Measurements from ENCODE around the gene AK2. TPM values are rescaled to one million over a fixed set of nuclear protein-coding genes. Genes with fewer than 3 reads are reported as not detected.

Gene AK2
- total and polyA plus RNA-seq, 10 of the 15 experiments (the other 5 are each of a cell fraction or from before 2014, with no cell fraction given): 52.3 to 500 (median 278) TPM

- TF ChIP-seq, protein P1, sequence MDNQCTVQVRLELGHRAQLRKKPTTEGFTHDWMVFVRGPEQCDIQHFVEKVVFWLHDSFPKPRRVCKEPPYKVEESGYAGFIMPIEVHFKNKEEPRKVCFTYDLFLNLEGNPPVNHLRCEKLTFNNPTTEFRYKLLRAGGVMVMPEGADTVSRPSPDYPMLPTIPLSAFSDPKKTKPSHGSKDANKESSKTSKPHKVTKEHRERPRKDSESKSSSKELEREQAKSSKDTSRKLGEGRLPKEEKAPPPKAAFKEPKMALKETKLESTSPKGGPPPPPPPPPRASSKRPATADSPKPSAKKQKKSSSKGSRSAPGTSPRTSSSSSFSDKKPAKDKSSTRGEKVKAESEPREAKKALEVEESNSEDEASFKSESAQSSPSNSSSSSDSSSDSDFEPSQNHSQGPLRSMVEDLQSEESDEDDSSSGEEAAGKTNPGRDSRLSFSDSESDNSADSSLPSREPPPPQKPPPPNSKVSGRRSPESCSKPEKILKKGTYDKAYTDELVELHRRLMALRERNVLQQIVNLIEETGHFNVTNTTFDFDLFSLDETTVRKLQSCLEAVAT (IDR thresholded peaks at IDR 0.05): no peak
- TF ChIP-seq RAD51 (IDR thresholded peaks at IDR 0.05): peak; percentile 63; the same call in 1 of the 2 replicates
- no peak for TF ChIP-seq SMARCA5 (IDR thresholded peaks at IDR 0.05)
- TF ChIP-seq SPI1 (IDR thresholded peaks at IDR 0.05; ENCODE audit: borderline replicate concordance, insufficient read depth, low read depth, low read length): no peak
- no peak for TF ChIP-seq CHD1 (IDR thresholded peaks at IDR 0.05; ENCODE audit: low read depth, low read length)
- no peak for TF ChIP-seq KAT2A (conservative IDR thresholded peaks at IDR 0.05; ENCODE audit: control insufficient read depth, low read depth, low read length)
- TF ChIP-seq NR2F1 (conservative IDR thresholded peaks at IDR 0.05): no peak
Measured at GRCh38 chr1:33036051-33036525, 595 bp downstream of the AK2 start (continued).

DNA sequence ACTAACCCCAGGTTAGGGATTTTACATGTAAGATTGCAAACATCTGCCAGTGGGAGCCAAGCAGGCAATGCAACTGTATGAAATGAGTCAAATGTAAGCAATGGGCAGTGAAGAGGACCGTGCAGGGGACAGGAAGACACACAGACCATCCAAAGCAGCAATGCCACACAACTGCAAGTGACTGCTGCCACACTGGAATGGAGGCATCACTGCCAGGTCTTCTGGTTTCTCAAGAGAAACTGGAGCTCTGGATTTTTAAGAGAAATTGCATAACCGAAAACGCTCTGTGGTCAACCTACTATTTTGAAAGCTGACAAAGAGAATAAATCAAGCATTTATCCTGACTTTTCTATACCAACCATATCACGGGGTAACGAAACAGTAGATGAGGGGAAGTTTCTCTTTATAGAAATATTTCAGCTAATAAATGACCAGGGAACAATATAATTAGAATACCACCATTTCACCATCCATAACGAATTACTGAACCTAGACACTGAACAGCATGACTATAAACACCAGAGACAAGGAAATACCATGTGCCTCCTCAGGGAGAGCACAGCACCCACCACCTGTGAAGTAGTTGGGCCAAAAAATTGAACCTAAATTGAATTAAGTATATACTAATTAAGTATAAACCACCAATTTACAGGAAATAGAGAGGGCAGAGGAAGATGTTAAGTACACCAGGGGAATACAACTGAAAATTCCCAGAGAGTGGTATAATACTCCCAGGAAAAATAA lies 4.4 kb downstream of the AK2 start:
- Histone ChIP-seq H3K4me2 (ENCODE audit: control insufficient read depth, insufficient read depth) (peak overlapping the region; percentile 78), H3K4me1 (ENCODE audit: control insufficient read depth, insufficient read depth, low read length) (peaks cover 15% of the 10 kb centered on the region), H3K36me3 (ENCODE audit: control insufficient read depth in 2 of 2, insufficient read depth in 2 of 2, low read length in 1 of 2) (peaks cover 0 to 25% of the 10 kb centered on the region in 2 experiments), H3K79me2 (ENCODE audit: control insufficient read depth, insufficient read depth, low read length) (peaks cover 92% of the 10 kb centered on the region), H2AFZ (ENCODE audit: control insufficient read depth, low read depth, low read length) (no peak overlapping the region), H4K20me1 (ENCODE audit: control insufficient read depth, insufficient read depth) (peaks cover 5% of the 10 kb centered on the region; the same call in 1 of the 2 replicates), H3K27ac (ENCODE audit: control insufficient read depth, insufficient read depth) (no peak overlapping the region; the same call in 1 of the 2 replicates), H3K9me3 (replicated peaks; ENCODE audit: control insufficient read depth, insufficient read depth, low read length) (no peaks in the 10 kb centered on the region), H3K4me3 (peak overlapping the region; percentile 43), H3K27me3 (replicated peaks in 1 of 2; ENCODE audit: control insufficient read depth in 2 of 2, insufficient read depth in 2 of 2, low read length in 1 of 2) (no peaks in the 10 kb centered on the region), H3K9ac (ENCODE audit: control insufficient read depth, insufficient read depth, low read length) (peak overlapping the region; percentile 41; the same call in 1 of the 2 replicates)
- ChIA-PET CTCF (interaction anchor here (0.8 to 1.4 kb wide), 3 partner anchors 10 to 86 kb away, joined by 3 read pairs; no protein-coding TSS in a partner anchor), POLR2A (interaction anchor here (0.5 to 0.8 kb wide), 2 partner anchors 11 to 318 kb away, joined by 3 to 4 read pairs; no protein-coding TSS in a partner anchor), RAD21 (ENCODE audit: unreplicated experiment) (interaction anchor here (1.3 to 3.0 kb wide), 4 partner anchors 40 to 73 kb away, joined by 3 to 9 read pairs (median 6); no protein-coding TSS in a partner anchor), SMC1A (ENCODE audit: uncharacterized antibody, unreplicated experiment) (interaction anchor here (0.7 to 5.7 kb wide), 9 partner anchors 17 to 113 kb away, joined by 3 to 53 read pairs (median 5); no protein-coding TSS in a partner anchor)
- 73% methylated on average over 6 of the region's 6 CpGs for WGBS (ENCODE audit: insufficient coverage, insufficient replicate concordance, low lambda C conversion rate, missing lambda C conversion rate)
- in situ Hi-C loops (cut with MboI): no loop called here
- intact Hi-C loops (cut with micrococcal nuclease; ENCODE audit: unreplicated experiment): no loop called here
- no peak for DNase-seq (ENCODE audit: low read depth, low spot score)
- no TSS peak for BruUV-seq (replicated peaks)
- TF ChIP-seq FOS (IDR thresholded peaks at IDR 0.05; ENCODE audit: borderline replicate concordance, extremely low read depth, insufficient read length) (no peak), RUNX3 (IDR thresholded peaks at IDR 0.05; ENCODE audit: low read length) (0 out of 2 replicates have a peak, but pooled peaks have one; percentile 22)
- ATAC-seq: no peak
- FAIRE-seq: no peak
